ENCODE results near the gene SNRPA. TPM values are rescaled to one million over a fixed set of nuclear protein-coding genes. Genes with fewer than 3 reads are reported as not detected.

The SNRPA gene
- total and polyA plus RNA-seq, 7 donors: 19.2 to 76.1 (median 52.3) TPM

GRCh38 chr19:40739871-40740703, 10.9 kb upstream of the SNRPA start:
- WGBS, 2 donors: 85 to 86% methylated on average over 16 of the region's 16 CpGs
- peaks cover 24 to 53% (median 42%) of the 10 kb centered on the region in 4 donors for H3K36me3 ChIP-seq
- H3K27me3 ChIP-seq: no peaks in the 10 kb centered on the region
- intact Hi-C loops (cut with DNase I): no loop called here
- H3K4me1 ChIP-seq: peaks cover 0 to 16% (median 0%) of the 10 kb centered on the region in 4 donors
- H3K27ac ChIP-seq: peak overlapping the region; percentile 45 to 67 (median 56)
- DNase-seq: no peak
- no peaks in the 10 kb centered on the region for H3K9me3 ChIP-seq
- TF ChIP-seq POLR2A (IDR thresholded peaks at IDR 0.05) (no peak), POLR2AphosphoS5 (IDR thresholded peaks at IDR 0.05) (no peak), CTCF (IDR thresholded peaks at IDR 0.05) (no peak), EP300 (IDR thresholded peaks at IDR 0.05) (no peak)
- H3K4me3 ChIP-seq: peak overlapping the region in 2 of 4 donors; percentile 9 to 12

GRCh38 chr19:40740747-40741146, 10.3 kb upstream of the SNRPA start:
- H3K27ac ChIP-seq: peak overlapping the region; percentile 45 to 67 (median 56)
- TF ChIP-seq POLR2AphosphoS5 (IDR thresholded peaks at IDR 0.05): peak; percentile 20 to 53 (median 38)
- no peak for TF ChIP-seq CTCF (IDR thresholded peaks at IDR 0.05)
- H3K27me3 ChIP-seq: no peaks in the 10 kb centered on the region
- peaks cover 0 to 16% (median 0%) of the 10 kb centered on the region in 4 donors for H3K4me1 ChIP-seq
- no peaks in the 10 kb centered on the region for H3K9me3 ChIP-seq
- 71 to 75% methylated on average over 6 of the region's 6 CpGs for WGBS, 2 donors
- peak; percentile 87 for DNase-seq
- H3K36me3 ChIP-seq: peaks cover 17 to 47% (median 35%) of the 10 kb centered on the region in 4 donors
- intact Hi-C loops (cut with DNase I): no loop called here
- H3K4me3 ChIP-seq: no peak overlapping the region

GRCh38 chr19:40741527-40742390, 9.2 kb upstream of the SNRPA start:
- no peak for DNase-seq
- Histone ChIP-seq H3K27me3 (no peaks in the 10 kb centered on the region), H3K36me3 (peaks cover 9 to 37% (median 27%) of the 10 kb centered on the region in 4 donors), H3K4me1 (peaks cover 0 to 16% (median 0%) of the 10 kb centered on the region in 4 donors), H3K27ac (peak overlapping the region; percentile 45 to 67 (median 56)), H3K4me3 (no peak overlapping the region), H3K9me3 (no peaks in the 10 kb centered on the region)
- WGBS, 2 donors: 92 to 93% methylated on average over 10 of the region's 10 CpGs
- TF ChIP-seq EP300 (IDR thresholded peaks at IDR 0.05): no peak
- TF ChIP-seq POLR2AphosphoS5 (IDR thresholded peaks at IDR 0.05): no peak
- no peak for TF ChIP-seq POLR2A (IDR thresholded peaks at IDR 0.05)
- no peak for TF ChIP-seq CTCF (IDR thresholded peaks at IDR 0.05)
- intact Hi-C loops (cut with DNase I): no loop called here

GRCh38 chr19:40742477-40742876, 8.5 kb upstream of the SNRPA start:
- DNase-seq: no peak
- H3K27me3 ChIP-seq: no peaks in the 10 kb centered on the region
- TF ChIP-seq CTCF (IDR thresholded peaks at IDR 0.05) (no peak), POLR2A (IDR thresholded peaks at IDR 0.05) (no peak)
- 66 to 86% methylated on average over 17 of the region's 17 CpGs for WGBS, 2 donors
- H3K4me3 ChIP-seq: no peak overlapping the region
- H3K4me1 ChIP-seq: peaks cover 0 to 16% (median 0%) of the 10 kb centered on the region in 4 donors
- H3K36me3 ChIP-seq: peaks cover 2 to 30% (median 20%) of the 10 kb centered on the region in 4 donors
- no peak overlapping the region for H3K27ac ChIP-seq
- no peaks in the 10 kb centered on the region for H3K9me3 ChIP-seq
- intact Hi-C loops (cut with DNase I): no loop called here
